GM19240 (cell line): ENCODE results near the gene PCSK9.

Source experiments
- DNase-seq: peaks from one replicate; pipeline ENCODE4 v3.0.0; 2011; ENCODE audit warnings: low spot score; ENCODE audit not compliant: insufficient read length

The PCSK9 gene

DNA sequence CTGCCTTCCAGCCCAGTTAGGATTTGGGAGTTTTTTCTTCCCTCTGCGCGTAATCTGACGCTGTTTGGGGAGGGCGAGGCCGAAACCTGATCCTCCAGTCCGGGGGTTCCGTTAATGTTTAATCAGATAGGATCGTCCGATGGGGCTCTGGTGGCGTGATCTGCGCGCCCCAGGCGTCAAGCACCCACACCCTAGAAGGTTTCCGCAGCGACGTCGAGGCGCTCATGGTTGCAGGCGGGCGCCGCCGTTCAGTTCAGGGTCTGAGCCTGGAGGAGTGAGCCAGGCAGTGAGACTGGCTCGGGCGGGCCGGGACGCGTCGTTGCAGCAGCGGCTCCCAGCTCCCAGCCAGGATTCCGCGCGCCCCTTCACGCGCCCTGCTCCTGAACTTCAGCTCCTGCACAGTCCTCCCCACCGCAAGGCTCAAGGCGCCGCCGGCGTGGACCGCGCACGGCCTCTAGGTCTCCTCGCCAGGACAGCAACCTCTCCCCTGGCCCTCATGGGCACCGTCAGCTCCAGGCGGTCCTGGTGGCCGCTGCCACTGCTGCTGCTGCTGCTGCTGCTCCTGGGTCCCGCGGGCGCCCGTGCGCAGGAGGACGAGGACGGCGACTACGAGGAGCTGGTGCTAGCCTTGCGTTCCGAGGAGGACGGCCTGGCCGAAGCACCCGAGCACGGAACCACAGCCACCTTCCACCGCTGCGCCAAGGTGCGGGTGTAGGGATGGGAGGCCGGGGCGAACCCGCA lies at the start of gene PCSK9:
TSS of gene PCSK9 (plus strand) at position 207 of the 741 bp plus-strand sequence. CDS start at position 497, 290 bp downstream.
- no peak for DNase-seq

DNA sequence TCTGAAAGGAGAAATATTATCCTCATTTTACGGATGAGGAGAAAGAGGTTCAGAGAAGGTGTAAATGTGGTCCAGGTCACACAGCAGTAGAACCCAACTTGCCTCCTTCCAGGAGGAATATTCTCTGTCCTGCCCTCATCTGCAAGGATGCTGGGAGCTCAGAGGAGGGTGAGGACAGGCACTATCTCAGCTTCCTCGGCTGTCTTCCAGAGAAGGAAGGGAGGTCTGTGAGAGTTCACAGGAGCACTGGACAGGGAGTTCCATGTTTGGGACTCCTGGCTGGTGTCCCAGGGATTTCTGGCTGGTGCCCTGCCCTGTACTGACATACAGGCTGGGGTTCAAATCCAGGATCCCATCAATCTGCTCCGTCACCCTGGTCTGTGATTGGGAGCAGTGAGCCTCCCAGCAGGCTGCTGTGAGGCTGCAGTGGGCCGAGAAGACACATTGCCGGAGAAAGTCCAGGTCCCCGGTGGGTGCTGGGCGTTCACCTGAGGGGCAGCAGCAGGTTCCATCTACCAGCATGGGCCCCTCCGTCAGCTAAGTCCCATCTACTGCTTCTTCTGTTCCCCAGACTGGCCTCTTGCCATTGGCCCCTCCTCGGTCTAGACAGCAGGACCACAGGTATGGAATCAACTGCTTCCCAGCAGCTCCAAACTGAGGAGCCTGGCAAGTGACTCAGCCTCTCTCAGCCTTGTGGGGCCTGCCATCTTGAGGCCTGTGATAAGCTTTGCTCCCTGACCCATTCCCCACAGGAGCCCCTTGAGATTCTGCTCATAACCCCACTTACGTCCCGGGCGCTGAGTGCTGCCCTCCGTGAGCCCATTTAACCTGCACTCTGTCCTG lies 49.2 kb upstream of the PCSK9 start:
- DNase-seq, result no peak

DNA sequence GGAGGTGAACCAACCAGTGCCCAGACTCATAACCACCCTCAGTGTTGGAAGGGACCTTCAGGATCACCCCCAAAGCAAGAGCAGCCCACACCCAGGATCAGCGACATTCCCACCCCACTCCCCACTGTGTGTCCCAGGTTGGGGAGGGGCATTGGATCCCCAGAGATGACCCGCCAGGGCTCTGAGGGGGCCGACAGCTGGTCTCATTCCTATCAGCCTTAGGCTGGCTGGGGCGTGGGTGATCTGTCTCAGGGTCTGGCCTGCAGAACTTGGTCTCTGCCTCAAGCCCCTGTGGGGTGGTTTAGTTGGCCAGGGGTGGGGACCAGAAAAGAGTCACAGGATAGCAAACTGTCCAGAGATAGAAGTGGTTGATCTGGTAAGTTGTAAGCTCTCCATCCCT lies 48.4 kb upstream of the PCSK9 start:
- no peak for DNase-seq

GRCh38 chr1:54991939-54992338 lies 47.4 kb upstream of the PCSK9 start:
- no peak for DNase-seq

GRCh38 chr1:54993140-54993539 lies 46.2 kb upstream of the PCSK9 start:
- DNase-seq, result no peak

DNA sequence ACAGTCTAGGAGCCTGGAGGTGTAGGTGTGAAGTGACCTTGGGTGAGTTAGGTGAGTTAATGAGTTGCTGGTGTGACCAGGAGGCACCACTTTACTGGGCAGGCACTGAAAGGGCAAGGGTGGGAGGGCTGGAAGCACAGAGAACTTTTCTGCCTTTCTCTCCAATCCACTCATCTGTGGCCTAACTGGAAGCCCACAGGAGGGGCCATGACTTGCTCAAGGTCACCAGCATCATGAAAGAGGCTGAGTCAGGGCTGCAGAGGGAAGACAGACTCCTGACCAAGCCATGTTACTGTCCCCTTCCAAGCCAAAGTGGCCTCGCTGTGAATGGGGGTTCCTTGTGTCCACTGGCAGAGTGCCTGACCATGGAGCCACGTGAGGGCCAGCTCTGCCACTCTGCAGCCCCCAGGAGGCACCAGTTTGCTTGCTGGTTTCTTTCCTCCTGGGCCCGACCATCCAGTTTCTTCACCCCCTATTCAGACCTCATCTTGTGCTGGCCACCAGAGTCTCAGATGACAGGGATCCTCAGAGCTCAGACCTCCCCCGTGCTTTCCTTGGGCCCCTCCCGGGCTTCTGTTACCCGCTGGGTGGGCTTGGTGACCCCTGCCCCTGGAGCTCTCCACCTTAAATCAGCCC lies 44.9 kb upstream of the PCSK9 start:
- no peak for DNase-seq

DNA sequence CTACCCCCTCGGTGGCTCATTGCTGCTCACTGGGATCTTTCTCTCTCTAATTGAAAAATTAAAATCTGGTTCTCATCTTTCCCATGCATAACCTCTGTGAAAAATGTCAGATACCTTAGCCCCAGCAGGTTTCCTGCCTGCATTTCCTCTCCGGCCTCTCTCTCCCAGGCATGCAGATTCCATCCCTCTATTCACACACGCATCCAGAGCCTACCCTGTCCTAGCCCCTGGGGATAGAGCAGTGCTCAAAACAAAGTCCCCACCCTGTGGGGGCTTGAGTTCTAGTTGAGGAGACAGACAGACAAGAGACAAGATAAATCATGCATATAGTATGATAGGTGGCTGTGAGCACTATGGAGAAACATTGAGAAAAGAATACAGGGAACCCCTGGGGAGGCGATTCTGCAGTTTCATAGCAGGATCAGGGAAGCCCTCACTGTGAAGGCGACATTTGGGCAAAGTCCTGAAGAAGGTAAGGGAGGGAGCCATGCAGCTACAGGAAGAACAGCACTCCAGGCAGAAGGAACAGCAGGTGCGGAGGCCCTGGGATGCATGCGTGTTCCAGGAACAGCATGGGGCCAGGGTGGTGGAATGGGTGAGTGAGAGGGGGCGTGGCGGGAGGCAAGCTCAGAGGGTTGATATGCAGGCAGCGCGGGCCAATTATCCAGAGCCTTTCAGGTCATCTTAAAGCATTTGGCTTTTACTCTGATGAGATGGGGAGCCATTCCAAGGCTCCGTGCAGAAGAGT lies 44.2 kb upstream of the PCSK9 start:
- DNase-seq, result no peak

DNA sequence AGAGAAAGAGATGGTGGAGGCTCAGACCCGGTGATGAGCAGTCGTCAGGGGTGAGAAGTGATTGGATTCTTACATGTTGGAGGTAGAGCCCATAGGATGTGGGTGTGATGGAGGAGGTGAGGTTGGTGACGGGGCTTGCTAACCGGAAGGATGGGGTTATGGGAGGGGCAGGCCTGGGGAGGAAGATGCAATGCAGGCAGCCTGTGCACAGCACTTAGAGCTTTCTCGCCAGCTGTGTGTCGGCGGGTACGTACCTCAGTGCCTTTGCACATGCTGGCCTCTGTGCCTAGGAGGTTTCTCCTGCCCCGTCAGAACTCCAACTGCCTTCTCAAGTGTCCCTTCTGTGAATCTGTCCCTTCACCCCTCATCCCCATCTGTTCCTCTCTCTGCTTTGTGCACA lies 43.5 kb upstream of the PCSK9 start:
- no peak for DNase-seq

DNA sequence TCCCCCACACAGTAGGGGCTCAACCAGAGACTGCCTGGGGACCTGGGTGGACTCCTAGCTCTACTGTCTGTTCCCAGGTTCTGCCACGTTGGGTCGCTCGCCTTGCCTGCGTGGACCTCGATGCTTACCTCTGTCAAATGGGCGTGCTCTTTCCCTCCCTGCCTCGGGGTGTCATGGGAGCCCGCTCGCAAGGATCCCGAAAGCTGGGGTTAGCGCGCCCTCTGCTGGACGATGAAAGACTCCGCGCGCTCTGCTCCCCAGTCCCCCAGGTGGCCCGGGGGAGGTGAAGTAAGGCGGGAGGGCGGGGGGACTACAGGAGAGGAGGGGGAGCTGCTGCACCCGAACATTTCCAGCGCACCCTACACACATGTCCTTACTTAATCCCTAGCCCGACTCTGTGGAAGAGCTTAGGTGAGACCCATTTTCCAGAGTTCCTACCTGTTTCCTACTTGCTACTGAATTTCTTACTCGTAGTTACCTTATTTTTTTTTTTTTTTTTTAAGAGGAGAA lies 42.9 kb upstream of the PCSK9 start:
- DNase-seq, result peak; percentile 98

DNA sequence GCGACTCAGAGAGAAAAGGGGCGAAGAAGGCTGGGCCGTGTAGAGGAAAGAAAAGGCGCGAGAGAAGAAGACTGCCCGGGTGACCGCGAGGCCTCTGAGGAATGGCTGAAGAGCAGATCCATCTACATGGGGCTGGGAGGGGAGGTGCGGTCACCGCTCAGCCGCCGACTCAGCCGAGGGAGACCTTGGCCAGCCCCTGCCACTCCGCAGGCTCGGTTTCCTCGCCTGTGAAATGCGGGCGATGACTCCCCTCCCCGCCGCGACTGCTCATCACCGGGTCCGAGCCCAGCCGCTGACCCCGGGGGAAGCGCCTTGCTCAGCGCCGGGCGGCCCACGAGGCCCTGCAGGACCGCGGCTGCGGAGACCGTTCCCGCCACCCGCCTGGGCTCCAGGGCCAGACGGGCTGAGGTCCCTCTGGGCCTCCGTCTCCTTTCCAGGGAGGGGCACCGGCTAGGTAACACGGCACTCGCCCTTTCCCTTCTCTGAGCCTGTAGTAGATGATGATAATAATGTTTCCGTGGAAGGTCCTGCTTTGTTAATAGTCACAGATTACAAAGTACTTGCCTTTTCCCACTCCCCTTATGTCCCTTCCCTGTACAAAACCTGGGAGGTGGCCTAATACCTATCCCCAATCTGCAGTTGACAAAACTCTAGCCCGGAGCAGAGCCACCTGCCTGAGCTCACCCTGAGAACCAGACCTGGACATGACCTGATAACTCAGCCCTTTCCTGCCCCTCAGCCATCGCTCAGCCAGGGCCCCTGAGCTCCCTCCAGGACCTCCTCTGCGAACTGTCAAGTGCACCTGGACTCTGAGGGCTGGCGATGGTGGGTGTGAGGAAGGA lies 42.3 kb upstream of the PCSK9 start:
- no peak for DNase-seq

- DNase-seq, result no peak
These were observed 41.7 kb upstream of the PCSK9 start for GRCh38 chr1:54997711-54997986.

- DNase-seq, result no peak
These were observed 41.2 kb upstream of the PCSK9 start for GRCh38 chr1:54998100-54998499.

DNA sequence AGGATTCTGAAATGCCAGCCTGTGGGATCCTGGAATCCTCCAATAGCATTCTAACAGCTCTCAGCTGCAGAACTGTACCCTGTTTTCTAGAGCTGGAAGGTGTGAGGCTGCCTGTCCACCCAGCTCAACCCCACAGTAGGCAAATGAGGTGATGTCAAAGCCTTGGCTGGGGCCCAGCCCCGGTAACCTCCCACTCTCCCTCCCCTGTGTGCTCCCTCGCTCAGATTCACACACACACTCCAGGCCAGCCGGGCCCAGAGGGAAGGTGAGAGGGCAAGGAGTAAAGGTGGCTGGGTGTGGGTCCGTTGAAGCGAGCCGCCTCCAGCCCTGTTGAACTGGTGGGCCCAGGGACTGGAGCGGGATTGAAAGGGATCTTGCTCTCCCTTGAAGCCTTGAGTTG lies 40.7 kb upstream of the PCSK9 start, which contains the start of gene BSND:
TSS of gene BSND (plus strand) at position 257 of the 400 bp plus-strand sequence. CDS start 254 bp downstream, outside the sequence.
- no peak for DNase-seq

- no peak for DNase-seq
These were observed 39.0 kb upstream of the PCSK9 start for GRCh38 chr1:55000110-55001085.

GRCh38 chr1:55001311-55001710 lies 38.0 kb upstream of the PCSK9 start:
- no peak for DNase-seq

GRCh38 chr1:55002686-55003085 lies 36.7 kb upstream of the PCSK9 start:
- DNase-seq, result no peak

DNA sequence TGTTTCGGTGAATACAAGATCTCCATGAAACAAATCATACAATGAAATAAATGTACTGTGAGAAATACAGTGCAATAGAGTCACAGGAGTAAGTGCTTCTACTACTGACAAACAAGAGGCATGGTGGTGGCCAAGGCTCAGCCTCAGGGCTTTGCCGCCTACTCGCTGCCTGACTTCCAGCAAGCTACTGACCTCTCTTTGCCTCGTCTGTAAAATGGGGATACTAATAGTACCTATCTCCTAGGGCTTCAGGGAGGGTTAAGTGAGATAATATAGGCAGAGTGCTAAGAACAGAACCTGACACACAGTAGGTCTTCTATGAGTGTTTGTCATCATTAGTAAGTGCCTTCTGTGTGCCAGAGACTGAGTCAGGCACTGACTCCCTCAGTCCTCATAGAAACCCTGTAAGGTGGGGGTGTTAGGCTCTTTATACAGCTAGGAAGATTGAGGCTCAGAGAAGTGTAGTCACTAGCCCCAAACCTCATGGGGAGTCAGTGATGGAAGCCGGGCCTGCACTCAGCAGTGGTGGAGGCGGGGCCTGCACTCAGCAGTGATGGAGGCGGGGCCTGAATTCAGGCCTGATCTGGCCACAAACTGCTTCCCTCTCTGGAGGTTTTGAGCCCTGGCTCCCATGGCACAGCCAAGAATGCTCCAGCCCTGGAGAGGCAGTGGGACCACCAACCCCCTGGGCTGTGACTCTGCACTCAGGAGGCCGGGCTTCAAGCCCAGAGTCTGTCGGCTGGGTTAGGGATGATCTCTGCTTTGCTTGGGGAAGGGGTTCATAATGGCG lies 33.8 kb upstream of the PCSK9 start:
- no peak for DNase-seq

GRCh38 chr1:55006931-55007330 lies 32.4 kb upstream of the PCSK9 start:
- DNase-seq, result no peak
